HG03521 (cell line): ENCODE data around the gene PAXX.

Experiments used
- ATAC-seq: cut with Tn5 transposase; IDR thresholded peaks from one replicate; pipeline ENCODE4 v1.9.1; 2021; ENCODE audit warnings: mild to moderate bottlenecking, moderate library complexity; ENCODE audit not compliant: unreplicated experiment

PAXX gene

GRCh38 chr9:137016436-137016835, 24.2 kb downstream of the PAXX start:
- ATAC-seq: no peak

- no peak for ATAC-seq
These were observed 24.8 kb downstream of the PAXX start for GRCh38 chr9:137017071-137017470.

- ATAC-seq: no peak
These were observed 25.7 kb downstream of the PAXX start for GRCh38 chr9:137017791-137018497.

GRCh38 chr9:137018761-137019559, 26.7 kb downstream of the PAXX start:
- no peak for ATAC-seq

- ATAC-seq: no peak
These were observed 27.9 kb downstream of the PAXX start for GRCh38 chr9:137019891-137020683.

GRCh38 chr9:137020771-137021567, 28.7 kb downstream of the PAXX start:
- no peak for ATAC-seq

GRCh38 chr9:137021568-137021978, 29.4 kb downstream of the PAXX start:
- no peak for ATAC-seq

- ATAC-seq: no peak
These were observed 29.9 kb downstream of the PAXX start for GRCh38 chr9:137021979-137022661.

GRCh38 chr9:137022662-137023008, 30.4 kb downstream of the PAXX start:
- no peak for ATAC-seq

GRCh38 chr9:137023157-137023556, 30.9 kb downstream of the PAXX start:
- no peak for ATAC-seq

GRCh38 chr9:137023583-137023991, 31.4 kb downstream of the PAXX start:
- no peak for ATAC-seq

- no peak for ATAC-seq
These were observed 33.3 kb downstream of the PAXX start for GRCh38 chr9:137025517-137025966.

GRCh38 chr9:137026384-137026783, 34.2 kb downstream of the PAXX start:
- ATAC-seq: no peak

GRCh38 chr9:137026828-137027227, 34.6 kb downstream of the PAXX start:
- no peak for ATAC-seq

GRCh38 chr9:137027369-137028262, 35.4 kb downstream of the PAXX start, which contains the start of gene ABCA2:
Gene ABCA2, minus strand, starts transcription at chr9:137028237. Its CDS starts 97 bp downstream, at chr9:137028140.
- peak; percentile 4 for ATAC-seq

GRCh38 chr9:137028263-137029057, 36.2 kb downstream of the PAXX start:
- ATAC-seq: peak; percentile 48

- no peak for ATAC-seq
These were observed 37.1 kb downstream of the PAXX start for GRCh38 chr9:137029058-137029936.
